K562 (cell line): ENCODE data around the gene CNOT10.

Experiments used
- CEBPB ChIP-seq: fragments of 450-650 bp; IDR thresholded peaks from 2 replicates; pipeline ENCODE4 v1.6.1; 2016; ENCODE audit warnings: missing genetic modification characterization, missing compliant biosample characterization
- CREB1 ChIP-seq, 2 experiments: sonication (generic) in 1 of 2; formaldehyde crosslinking in 1 of 2; IDR thresholded peaks; 2 replicates each; pipeline versions ENCODE4 v1.6.1 to v1.8.0; 2012 to 2022; ENCODE audit warnings: inconsistent platforms in 1 of 2, mild to moderate bottlenecking in 1 of 2, missing genetic modification reagents in 1 of 2, moderate library complexity in 1 of 2
- PTBP1 ChIP-seq: fragments of 200-400 bp; formaldehyde crosslinking; IDR thresholded peaks from 2 replicates; pipeline ENCODE4 v1.6.1; 2017; ENCODE audit warnings: low read depth, low read length
- RAD21 ChIP-seq, 2 experiments: fragments of 250-450 bp in 1 of 2; fragments of 450-650 bp in 1 of 2; sonication (Bioruptor Pico) in 1 of 2; formaldehyde crosslinking in 1 of 2; IDR thresholded peaks in 1 of 2; conservative IDR thresholded peaks in 1 of 2; 2 replicates each; pipeline versions ENCODE4 v1.4.0 to v1.8.0; 2020 to 2022; ENCODE audit warnings: mild to moderate bottlenecking in 2 of 2, moderate library complexity in 1 of 2
- SREBF1 ChIP-seq: fragments of 150-350 bp; IDR thresholded peaks from 2 replicates; pipeline ENCODE4 v1.6.1; 2014; ENCODE audit warnings: antibody characterized with exemption, low read depth, low read length, borderline replicate concordance
- YY1 ChIP-seq, 3 experiments: IDR thresholded peaks; 2 replicates each; pipeline ENCODE4 v1.6.1; 2011; ENCODE audit warnings: low read length in 2 of 3, mild to moderate bottlenecking in 2 of 3, moderate library complexity in 2 of 3, borderline replicate concordance in 1 of 3, control low read depth in 1 of 3, low read depth in 1 of 3; ENCODE audit not compliant: insufficient read depth in 3 of 3, insufficient replicate concordance in 2 of 3, control insufficient read depth in 1 of 3, insufficient read length in 1 of 3; ENCODE audit errors: extremely low read depth in 1 of 3
- ZC3H11A ChIP-seq: IDR thresholded peaks from 2 replicates; pipeline ENCODE4 v1.6.1; 2012; ENCODE audit warnings: low read depth, low read length, improper control_type of control experiment
- ZNF232 ChIP-seq: sonication (generic); formaldehyde crosslinking; IDR thresholded peaks from 2 replicates; pipeline ENCODE4 v1.8.0; 2022; ENCODE audit warnings: mild to moderate bottlenecking, missing genetic modification reagents
- ZNF239 ChIP-seq: fragments of 250-450 bp; sonication (Bioruptor Pico); IDR thresholded peaks from 2 replicates; pipeline ENCODE4 v1.4.0; 2020; ENCODE audit warnings: mild to moderate bottlenecking
- ZNF644 ChIP-seq: fragments of 200-800 bp; sonication (Bioruptor generic); IDR thresholded peaks from 2 replicates; pipeline ENCODE4 v1.6.1; 2016; ENCODE audit warnings: low read depth, missing genetic modification characterization, missing compliant biosample characterization
- TF ChIP-seq, protein P1 (sequence below), 3 experiments: IDR thresholded peaks in 2 of 3; conservative IDR thresholded peaks in 1 of 3; 2 replicates each; pipeline ENCODE4 v1.5.1; 2011 to 2012; ENCODE audit warnings: low read length in 3 of 3, mild to moderate bottlenecking in 3 of 3, control low read depth in 2 of 3, improper control_type of control experiment in 1 of 3, inconsistent platforms in 1 of 3, low read depth in 1 of 3, mixed read lengths in 1 of 3, moderate library complexity in 1 of 3; ENCODE audit not compliant: insufficient read depth in 2 of 3
- TF ChIP-seq, protein P2 (sequence below): sonication (generic); formaldehyde crosslinking; IDR thresholded peaks from 2 replicates; pipeline ENCODE4 v1.8.0; 2022; ENCODE audit warnings: mild to moderate bottlenecking, missing genetic modification reagents
- TF ChIP-seq, protein P3 (sequence below), 2 experiments: IDR thresholded peaks; 2 replicates each; pipeline ENCODE4 v1.6.1; 2011; ENCODE audit warnings: borderline replicate concordance in 1 of 2, control low read depth in 1 of 2, low read depth in 1 of 2, low read length in 1 of 2, mild to moderate bottlenecking in 1 of 2, mixed read lengths in 1 of 2, moderate library complexity in 1 of 2; ENCODE audit not compliant: insufficient read depth in 1 of 2, insufficient read length in 1 of 2, poor library complexity in 1 of 2, severe bottlenecking in 1 of 2; ENCODE audit errors: extremely low read depth in 1 of 2

- TF ChIP-seq CEBPB (tag) (no peak), ZNF644 (tag) (no peak), ZC3H11A (no peak), PTBP1 (no peak), CREB1 (IDR thresholded peaks at IDR 0.05) (no peak), CREB1 (CRISPR knock-in tag; IDR thresholded peaks at IDR 0.05) (no peak), RAD21 (CRISPR knock-in tag; conservative IDR thresholded peaks at IDR 0.05 in 1 of 2, IDR thresholded peaks at IDR 0.05 in 1 of 2) (no peak; a peak in 1 of 4 replicates), ZNF239 (no peak), YY1 (IDR thresholded peaks at IDR 0.05; ENCODE audit: borderline replicate concordance in 1 of 3, control insufficient read depth in 1 of 3, extremely low read depth in 1 of 3, insufficient read depth in 3 of 3, insufficient read length in 1 of 3, insufficient replicate concordance in 2 of 3, low read depth in 1 of 3, low read length in 2 of 3) (no peak), ZNF232 (CRISPR knock-in tag) (no peak), SREBF1 (no peak)
- TF ChIP-seq, protein P1, sequence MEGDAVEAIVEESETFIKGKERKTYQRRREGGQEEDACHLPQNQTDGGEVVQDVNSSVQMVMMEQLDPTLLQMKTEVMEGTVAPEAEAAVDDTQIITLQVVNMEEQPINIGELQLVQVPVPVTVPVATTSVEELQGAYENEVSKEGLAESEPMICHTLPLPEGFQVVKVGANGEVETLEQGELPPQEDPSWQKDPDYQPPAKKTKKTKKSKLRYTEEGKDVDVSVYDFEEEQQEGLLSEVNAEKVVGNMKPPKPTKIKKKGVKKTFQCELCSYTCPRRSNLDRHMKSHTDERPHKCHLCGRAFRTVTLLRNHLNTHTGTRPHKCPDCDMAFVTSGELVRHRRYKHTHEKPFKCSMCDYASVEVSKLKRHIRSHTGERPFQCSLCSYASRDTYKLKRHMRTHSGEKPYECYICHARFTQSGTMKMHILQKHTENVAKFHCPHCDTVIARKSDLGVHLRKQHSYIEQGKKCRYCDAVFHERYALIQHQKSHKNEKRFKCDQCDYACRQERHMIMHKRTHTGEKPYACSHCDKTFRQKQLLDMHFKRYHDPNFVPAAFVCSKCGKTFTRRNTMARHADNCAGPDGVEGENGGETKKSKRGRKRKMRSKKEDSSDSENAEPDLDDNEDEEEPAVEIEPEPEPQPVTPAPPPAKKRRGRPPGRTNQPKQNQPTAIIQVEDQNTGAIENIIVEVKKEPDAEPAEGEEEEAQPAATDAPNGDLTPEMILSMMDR (IDR thresholded peaks at IDR 0.05 in 2 of 3, conservative IDR thresholded peaks at IDR 0.05 in 1 of 3; ENCODE audit: insufficient read depth in 2 of 3, low read depth in 1 of 3, low read length in 3 of 3), result no peak
- TF ChIP-seq, protein P2, sequence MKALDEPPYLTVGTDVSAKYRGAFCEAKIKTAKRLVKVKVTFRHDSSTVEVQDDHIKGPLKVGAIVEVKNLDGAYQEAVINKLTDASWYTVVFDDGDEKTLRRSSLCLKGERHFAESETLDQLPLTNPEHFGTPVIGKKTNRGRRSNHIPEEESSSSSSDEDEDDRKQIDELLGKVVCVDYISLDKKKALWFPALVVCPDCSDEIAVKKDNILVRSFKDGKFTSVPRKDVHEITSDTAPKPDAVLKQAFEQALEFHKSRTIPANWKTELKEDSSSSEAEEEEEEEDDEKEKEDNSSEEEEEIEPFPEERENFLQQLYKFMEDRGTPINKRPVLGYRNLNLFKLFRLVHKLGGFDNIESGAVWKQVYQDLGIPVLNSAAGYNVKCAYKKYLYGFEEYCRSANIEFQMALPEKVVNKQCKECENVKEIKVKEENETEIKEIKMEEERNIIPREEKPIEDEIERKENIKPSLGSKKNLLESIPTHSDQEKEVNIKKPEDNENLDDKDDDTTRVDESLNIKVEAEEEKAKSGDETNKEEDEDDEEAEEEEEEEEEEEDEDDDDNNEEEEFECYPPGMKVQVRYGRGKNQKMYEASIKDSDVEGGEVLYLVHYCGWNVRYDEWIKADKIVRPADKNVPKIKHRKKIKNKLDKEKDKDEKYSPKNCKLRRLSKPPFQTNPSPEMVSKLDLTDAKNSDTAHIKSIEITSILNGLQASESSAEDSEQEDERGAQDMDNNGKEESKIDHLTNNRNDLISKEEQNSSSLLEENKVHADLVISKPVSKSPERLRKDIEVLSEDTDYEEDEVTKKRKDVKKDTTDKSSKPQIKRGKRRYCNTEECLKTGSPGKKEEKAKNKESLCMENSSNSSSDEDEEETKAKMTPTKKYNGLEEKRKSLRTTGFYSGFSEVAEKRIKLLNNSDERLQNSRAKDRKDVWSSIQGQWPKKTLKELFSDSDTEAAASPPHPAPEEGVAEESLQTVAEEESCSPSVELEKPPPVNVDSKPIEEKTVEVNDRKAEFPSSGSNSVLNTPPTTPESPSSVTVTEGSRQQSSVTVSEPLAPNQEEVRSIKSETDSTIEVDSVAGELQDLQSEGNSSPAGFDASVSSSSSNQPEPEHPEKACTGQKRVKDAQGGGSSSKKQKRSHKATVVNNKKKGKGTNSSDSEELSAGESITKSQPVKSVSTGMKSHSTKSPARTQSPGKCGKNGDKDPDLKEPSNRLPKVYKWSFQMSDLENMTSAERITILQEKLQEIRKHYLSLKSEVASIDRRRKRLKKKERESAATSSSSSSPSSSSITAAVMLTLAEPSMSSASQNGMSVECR (CRISPR knock-in tag), result no peak
- TF ChIP-seq, protein P3, sequence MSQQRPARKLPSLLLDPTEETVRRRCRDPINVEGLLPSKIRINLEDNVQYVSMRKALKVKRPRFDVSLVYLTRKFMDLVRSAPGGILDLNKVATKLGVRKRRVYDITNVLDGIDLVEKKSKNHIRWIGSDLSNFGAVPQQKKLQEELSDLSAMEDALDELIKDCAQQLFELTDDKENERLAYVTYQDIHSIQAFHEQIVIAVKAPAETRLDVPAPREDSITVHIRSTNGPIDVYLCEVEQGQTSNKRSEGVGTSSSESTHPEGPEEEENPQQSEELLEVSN (IDR thresholded peaks at IDR 0.05; ENCODE audit: borderline replicate concordance in 1 of 2, extremely low read depth in 1 of 2, insufficient read depth in 1 of 2, insufficient read length in 1 of 2, low read depth in 1 of 2, low read length in 1 of 2, poor library complexity in 1 of 2, severe bottlenecking in 1 of 2), result no peak
These were observed 23.8 kb downstream of the CNOT10 start for GRCh38 chr3:32708672-32709283.
